ENCODE data around the gene SLC30A4.
A peak's percentile ranks its signal among the peaks of the same experiment; 100 is the strongest.

Gene SLC30A4

DNA sequence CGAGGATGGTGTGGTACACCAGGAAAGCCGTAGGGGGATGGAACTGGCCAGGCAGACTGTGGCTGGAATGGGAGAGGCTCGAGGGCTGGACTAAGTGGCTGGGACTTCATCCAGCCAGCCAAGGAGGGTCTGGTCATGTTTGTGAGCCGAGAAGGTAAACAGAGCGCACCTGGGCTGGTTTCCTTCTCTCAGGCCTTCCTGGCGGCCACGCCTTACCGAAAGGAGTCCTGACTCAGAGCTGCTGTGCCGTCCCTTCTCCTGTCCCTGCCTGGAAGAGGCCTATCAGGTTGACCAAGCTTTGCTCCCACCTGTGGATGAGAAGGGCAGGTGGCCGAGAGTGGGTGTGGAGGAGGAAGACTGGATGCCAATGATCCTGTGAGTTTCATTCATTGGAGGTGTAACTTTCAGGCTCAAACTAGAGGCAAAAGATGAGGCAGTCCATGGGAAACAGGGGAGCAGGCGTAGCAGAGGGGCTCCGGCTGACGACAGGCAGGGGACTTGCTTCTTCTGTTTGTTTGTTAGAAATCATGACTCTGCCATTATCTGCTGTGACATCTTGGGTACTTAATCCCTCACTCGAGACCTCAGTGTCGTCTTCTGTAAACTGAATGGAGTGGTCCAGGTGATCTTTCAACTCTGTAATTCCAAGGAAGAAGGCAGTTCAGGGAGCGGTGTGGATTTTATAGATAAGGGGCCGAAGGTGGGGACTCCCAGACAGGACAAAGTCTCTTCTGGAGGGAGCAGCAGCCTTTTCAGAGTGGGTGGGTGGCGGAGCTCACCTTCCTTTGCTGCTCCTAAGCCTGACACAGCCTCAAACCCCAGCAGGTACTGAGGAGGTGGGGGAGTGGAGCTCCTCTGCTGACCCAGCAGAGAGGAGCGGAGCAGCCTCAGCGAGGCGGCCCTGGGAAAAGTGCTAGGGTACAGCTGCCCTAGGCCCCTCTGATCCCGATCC, 72.4 kb downstream of the SLC30A4 start:
- no peak for DNase-seq (ENCODE audit: low spot score)

DNA sequence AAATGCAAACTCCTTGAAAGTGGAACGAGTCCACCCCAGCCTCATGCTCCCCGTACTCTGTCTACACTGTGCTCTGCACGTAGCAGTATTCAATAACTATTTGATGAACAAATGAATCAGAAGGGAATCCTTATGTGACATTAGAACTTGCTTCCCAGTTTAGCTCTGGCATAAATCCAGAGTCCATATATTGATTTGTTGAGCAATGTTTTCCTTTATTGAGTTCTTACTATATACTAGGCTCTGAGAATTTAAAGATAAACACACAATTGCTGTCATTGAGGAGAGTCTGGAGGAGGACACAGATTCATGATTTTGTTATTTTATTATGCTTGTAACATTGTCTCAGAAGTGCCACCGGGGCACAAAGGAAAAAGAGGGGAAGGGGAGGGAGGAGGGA, 73.2 kb downstream of the SLC30A4 start:
- no peak for DNase-seq (ENCODE audit: low spot score)

- DNase-seq (ENCODE audit: low spot score), result no peak
Measured at GRCh38 chr15:45448066-45448915, 74.3 kb downstream of the SLC30A4 start.

- no peak for DNase-seq (ENCODE audit: low spot score)
Measured at GRCh38 chr15:45443645-45444044, 78.9 kb downstream of the SLC30A4 start.

- no peak for DNase-seq (ENCODE audit: low spot score)
Measured at GRCh38 chr15:45442507-45443135, 79.9 kb downstream of the SLC30A4 start.

GRCh38 chr15:45441686-45442085, 80.9 kb downstream of the SLC30A4 start:
- no peak for DNase-seq (ENCODE audit: low spot score)

DNA sequence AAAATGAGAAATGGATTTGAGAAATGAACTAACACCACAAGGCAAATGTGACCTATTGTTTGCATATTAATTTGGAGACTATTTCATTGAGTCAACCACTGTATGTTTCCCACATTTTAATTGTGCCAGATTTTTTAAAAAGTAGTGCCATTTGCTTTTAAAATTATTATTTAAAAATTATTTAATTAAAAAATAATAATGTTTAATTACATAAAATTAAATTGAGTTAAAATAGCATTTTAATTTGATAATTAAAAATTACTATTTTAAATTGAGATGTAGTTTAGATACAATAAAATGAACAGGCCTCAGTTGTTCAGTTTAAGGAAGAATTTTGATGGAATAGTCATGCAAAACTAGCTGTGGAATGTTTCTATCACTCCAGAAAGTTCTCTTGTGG, 81.5 kb downstream of the SLC30A4 start:
- no peak for DNase-seq (ENCODE audit: low spot score)

DNA sequence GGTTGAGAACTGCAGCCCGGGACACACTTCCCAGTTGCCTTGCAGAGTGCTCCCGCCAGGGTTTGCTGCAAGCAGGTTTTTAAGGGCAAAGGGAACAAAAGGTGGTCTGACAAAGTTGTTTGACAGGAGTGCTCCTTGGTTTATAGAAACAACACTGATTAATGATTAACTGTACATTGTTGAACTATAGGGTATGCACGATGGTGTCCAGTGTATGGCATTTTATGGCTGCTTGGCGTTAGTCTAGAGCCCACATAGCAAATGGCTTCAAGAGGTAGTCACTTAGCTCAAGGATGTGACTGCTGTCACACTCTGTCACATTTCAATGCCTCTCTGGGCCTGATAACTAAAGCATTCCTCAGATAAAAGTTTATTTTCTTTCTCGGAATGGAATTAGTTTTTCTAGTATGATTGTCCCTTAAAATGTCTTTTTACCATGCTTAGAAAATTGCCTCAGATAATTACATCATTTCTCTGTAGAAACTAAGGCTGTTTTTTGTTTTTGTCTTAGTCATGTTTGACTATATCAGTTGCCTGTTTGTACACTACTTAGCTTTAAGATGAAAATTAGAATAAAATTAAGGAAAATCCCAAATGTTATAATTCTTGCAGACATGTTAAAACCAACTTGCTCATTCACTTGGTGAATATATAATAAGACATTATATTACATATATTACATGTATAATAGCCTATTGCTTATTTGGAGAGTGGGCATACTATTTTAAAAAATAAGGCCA, 82.9 kb downstream of the SLC30A4 start:
- DNase-seq (ENCODE audit: low spot score), result no peak

- no peak for DNase-seq (ENCODE audit: low spot score)
Measured at GRCh38 chr15:45435124-45435903, 87.2 kb downstream of the SLC30A4 start.

DNA sequence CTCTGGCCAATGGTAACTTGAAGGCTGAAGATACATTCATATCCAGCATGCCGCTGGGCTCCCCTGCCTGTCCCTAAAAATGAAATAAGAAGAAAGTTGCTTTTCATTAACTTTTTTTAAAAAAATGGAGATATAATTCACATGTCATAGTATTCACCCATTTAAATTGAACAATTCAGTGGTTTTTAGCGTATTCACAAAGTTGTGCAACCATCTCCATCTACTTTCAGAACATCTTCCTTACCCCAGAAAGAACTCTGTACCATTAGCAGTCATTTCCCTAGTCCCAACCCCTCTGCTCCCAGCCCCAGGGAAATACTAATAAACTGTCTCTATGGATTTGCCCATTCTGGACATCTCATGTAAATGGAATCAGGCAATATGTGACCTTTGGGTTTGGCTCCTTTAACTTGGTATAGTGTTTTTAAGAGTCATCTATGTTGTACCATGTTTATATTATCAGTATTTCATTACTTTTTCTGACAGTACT, 88.4 kb downstream of the SLC30A4 start:
- no peak for DNase-seq (ENCODE audit: low spot score)

GRCh38 chr15:45431511-45431910, 91.0 kb downstream of the SLC30A4 start:
- no peak for DNase-seq (ENCODE audit: low spot score)

DNA sequence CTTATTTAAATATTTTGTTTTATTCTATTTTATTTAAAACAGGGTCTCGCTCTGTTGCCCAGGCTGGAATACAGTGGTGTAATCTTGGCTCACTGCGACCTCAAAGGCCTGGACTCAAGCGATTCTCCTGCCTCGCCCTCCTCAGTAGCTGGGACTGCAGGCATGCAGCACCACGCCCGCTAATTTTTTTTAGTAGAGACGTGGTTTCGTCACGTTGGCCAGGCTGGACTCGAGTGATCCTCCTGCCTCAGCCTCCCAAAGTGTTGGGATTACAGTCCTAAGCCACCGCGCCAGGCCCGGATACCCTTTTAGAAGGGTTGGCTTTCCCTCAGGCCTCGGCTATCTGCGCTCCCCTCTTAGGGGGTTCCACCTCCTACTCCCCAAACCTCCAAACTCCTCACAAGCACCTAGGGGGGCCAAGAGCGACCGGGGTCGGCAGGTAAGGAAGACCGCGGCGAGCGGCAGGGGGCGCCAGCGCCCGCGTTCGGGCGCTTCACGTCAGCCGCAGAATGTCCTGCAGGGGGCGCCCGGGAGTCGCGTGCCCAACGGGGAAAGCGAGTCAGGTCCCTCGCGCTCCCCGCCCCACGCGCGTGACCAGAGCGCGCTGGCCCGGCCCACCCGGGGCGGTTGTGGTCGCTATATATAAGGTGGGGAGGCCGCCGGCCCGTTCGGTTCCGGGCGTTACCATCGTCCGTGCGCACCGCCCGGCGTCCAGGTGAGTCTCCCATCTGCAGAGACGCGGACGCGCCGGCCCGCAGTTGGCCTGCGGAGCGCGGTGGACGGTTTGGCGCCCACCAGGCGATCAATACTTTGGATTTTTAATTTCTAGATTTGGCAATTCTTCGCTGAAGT, 92.4 kb downstream of the SLC30A4 start:
- peak; percentile 66 for DNase-seq (ENCODE audit: low spot score)
